ENCODE data around the gene NOP14. TPM values are rescaled to one million over a fixed set of nuclear protein-coding genes. Genes with fewer than 3 reads are reported as not detected.
"Not testable (repeated sequence)": the region's sequence is repeated elsewhere in the genome, so short reads cannot be mapped to it uniquely, and the experiment has no call there.

The NOP14 gene
- total RNA-seq, 6 donors from 2014 or later, result 17.2 to 30.4 (median 22.4) TPM

GRCh38 chr4:3007724-3008123, 44.5 kb upstream of the NOP14 start:
- Histone ChIP-seq H3K4me3 (no peak overlapping the region), H3K27me3 (no peaks in the 10 kb centered on the region), H3K9me3 (no peaks in the 10 kb centered on the region), H3K4me1 (no peaks in the 10 kb centered on the region), H3K36me3 (no peaks in the 10 kb centered on the region), H3K27ac (no peak overlapping the region)
- ATAC-seq (ENCODE audit: low FRiP score in 2 of 2) (no peak), DNase-seq (no peak)
- 96 to 97% methylated on average over 2 of the region's 2 CpGs for WGBS, 2 donors
- TF ChIP-seq POLR2A (IDR thresholded peaks at IDR 0.05) (no peak), POLR2AphosphoS5 (IDR thresholded peaks at IDR 0.05) (no peak), EP300 (IDR thresholded peaks at IDR 0.05) (no peak), CTCF (IDR thresholded peaks at IDR 0.05) (no peak)

DNA sequence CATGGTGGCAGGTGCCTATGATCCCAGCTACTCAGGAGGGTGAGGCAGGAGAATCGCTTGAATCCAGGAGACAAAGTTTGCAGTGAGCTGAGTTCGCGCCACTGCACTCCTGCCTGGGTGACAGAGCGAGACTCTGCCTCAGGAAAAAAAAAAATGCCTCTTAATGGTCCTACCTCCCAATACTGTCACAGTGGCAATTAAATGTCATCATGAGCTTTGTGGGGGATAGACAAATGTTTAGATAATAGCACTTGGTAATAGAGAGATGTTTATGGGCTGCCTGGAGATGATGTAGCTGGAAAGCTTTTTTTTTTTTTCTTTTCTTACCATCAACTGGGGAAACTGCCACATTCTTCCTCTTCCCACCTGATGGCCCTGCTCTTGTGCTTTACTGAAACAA, 33.2 kb upstream of the NOP14 start:
- ATAC-seq (ENCODE audit: low FRiP score in 2 of 2), result no peak
- WGBS, 2 donors, result 89 to 98% methylated on average over 4 of the region's 4 CpGs

GRCh38 chr4:2995546-2996265, 32.5 kb upstream of the NOP14 start:
- ATAC-seq (ENCODE audit: low FRiP score in 2 of 2), result no peak
- WGBS, 2 donors, result 77% methylated on average over 4 of the region's 4 CpGs
- no peak for TF ChIP-seq CTCF (IDR thresholded peaks at IDR 0.05)
- TF ChIP-seq POLR2A (IDR thresholded peaks at IDR 0.05), result no peak
- no peak for TF ChIP-seq POLR2AphosphoS5 (IDR thresholded peaks at IDR 0.05)

More for the DNA sequence above, 33.2 kb upstream of the NOP14 start:
- Histone ChIP-seq H3K4me3 (no peak overlapping the region), H3K27me3 (no peaks in the 10 kb centered on the region), H3K36me3 (no peaks in the 10 kb centered on the region), H3K27ac (no peak overlapping the region), H3K9me3 (no peaks in the 10 kb centered on the region), H3K4me1 (no peaks in the 10 kb centered on the region)
- no peak for TF ChIP-seq EP300 (IDR thresholded peaks at IDR 0.05)
- no peak for TF ChIP-seq POLR2A (IDR thresholded peaks at IDR 0.05)
- no peak for TF ChIP-seq POLR2AphosphoS5 (IDR thresholded peaks at IDR 0.05)
- no peak for TF ChIP-seq CTCF (IDR thresholded peaks at IDR 0.05)
- DNase-seq, result no peak

GRCh38 chr4:2994917-2995316, 31.7 kb upstream of the NOP14 start:
- no peak for TF ChIP-seq CTCF (IDR thresholded peaks at IDR 0.05)
- TF ChIP-seq POLR2AphosphoS5 (IDR thresholded peaks at IDR 0.05), result no peak
- no peak for TF ChIP-seq EP300 (IDR thresholded peaks at IDR 0.05)
- TF ChIP-seq POLR2A (IDR thresholded peaks at IDR 0.05), result no peak
- DNase-seq (no peak), ATAC-seq (ENCODE audit: low FRiP score in 2 of 2) (no peak)
- H3K27me3 ChIP-seq, result no peaks in the 10 kb centered on the region
- H3K36me3 ChIP-seq, result no peaks in the 10 kb centered on the region
- H3K9me3 ChIP-seq, result no peaks in the 10 kb centered on the region
- 98 to 99% methylated on average over 4 of the region's 4 CpGs for WGBS, 2 donors
- no peak overlapping the region for H3K4me3 ChIP-seq
- H3K27ac ChIP-seq, result no peak overlapping the region
- no peaks in the 10 kb centered on the region for H3K4me1 ChIP-seq

More at GRCh38 chr4:2995546-2996265, 32.5 kb upstream of the NOP14 start:
- no peaks in the 10 kb centered on the region for H3K4me1 ChIP-seq
- no peaks in the 10 kb centered on the region for H3K9me3 ChIP-seq
- H3K27me3 ChIP-seq, result no peaks in the 10 kb centered on the region
- H3K36me3 ChIP-seq, result no peaks in the 10 kb centered on the region
- DNase-seq, result no peak
- H3K27ac ChIP-seq, result no peak overlapping the region
- no peak overlapping the region for H3K4me3 ChIP-seq

GRCh38 chr4:2991243-2991642, 28.0 kb upstream of the NOP14 start:
- Histone ChIP-seq H3K9me3 (no peaks in the 10 kb centered on the region), H3K27me3 (no peaks in the 10 kb centered on the region), H3K27ac (no peak overlapping the region), H3K36me3 (no peaks in the 10 kb centered on the region), H3K4me3 (no peak overlapping the region), H3K4me1 (no peaks in the 10 kb centered on the region)
- no peak for TF ChIP-seq POLR2AphosphoS5 (IDR thresholded peaks at IDR 0.05)
- TF ChIP-seq CTCF (IDR thresholded peaks at IDR 0.05), result no peak
- 96 to 98% methylated on average over 4 of the region's 4 CpGs for WGBS, 2 donors
- ATAC-seq (ENCODE audit: low FRiP score in 2 of 2) (no peak), DNase-seq (no peak)

- H3K4me3 ChIP-seq; H3K27me3 ChIP-seq; ATAC-seq (ENCODE audit: low FRiP score in 2 of 2); DNase-seq; H3K36me3 ChIP-seq; H3K27ac ChIP-seq; H3K4me1 ChIP-seq: not testable (repeated sequence)
- H3K9me3 ChIP-seq, result peaks cover 0 to 16% (median 7%) of the 10 kb centered on the region in 4 donors
- WGBS, 2 donors, result 87 to 88% methylated on average over 7 of the region's 7 CpGs
Measured at GRCh38 chr4:2983715-2984114, 20.5 kb upstream of the NOP14 start.

All from upper lobe of left lung (tissue), 6 donors.